ENCODE results near the gene AXDND1. TPM values are rescaled to one million over a fixed set of nuclear protein-coding genes. Genes with fewer than 3 reads are reported as not detected.

The AXDND1 gene
- polyA plus RNA-seq, 3 donors, result 0.09 TPM; not detected in 2

DNA sequence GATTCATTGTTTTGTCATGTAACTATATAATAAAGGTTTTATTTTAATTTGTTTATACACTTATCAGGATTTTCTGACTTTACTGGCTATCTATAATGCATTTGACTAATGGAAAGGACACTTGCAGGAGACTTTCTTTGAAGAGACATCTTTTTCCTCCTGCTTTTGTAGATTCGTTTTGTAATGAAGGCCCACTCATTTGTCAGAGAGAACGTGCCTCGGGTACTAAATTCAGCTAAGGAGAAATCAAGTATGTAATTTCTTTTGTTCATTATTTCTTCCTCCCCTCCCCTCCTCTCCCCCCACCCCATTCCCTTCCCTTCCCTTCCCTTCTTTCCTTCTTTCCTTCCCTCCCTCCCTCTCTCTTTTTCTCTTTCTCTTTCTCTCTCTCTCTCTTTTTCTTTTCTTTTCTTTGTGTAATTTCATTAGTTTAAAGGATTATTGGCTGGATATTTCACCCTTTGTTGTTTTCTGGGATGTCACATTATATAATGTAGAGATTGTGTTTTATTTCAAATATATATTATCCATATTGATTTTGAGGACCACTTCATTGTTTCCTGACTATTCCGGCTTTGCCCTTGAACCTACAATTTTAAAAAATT, 23.7 kb upstream of the AXDND1 start:
- Mint-ChIP-seq H3K9me3 (peaks cover 0 to 3% (median 0%) of the 10 kb centered on the region in 7 donors), H3K36me3 (peaks cover 57 to 75% of the 10 kb centered on the region in 2 donors), H3K4me3 (no peak overlapping the region), H3K4me1 (peaks cover 18% of the 10 kb centered on the region), H3K27ac (peak overlapping the region in 5 of 7 donors; percentile 59 to 83 (median 74)), H3K27me3 (ENCODE audit: low read depth in 3 of 3) (peaks cover 0 to 1% (median 0%) of the 10 kb centered on the region in 3 donors)
- Histone ChIP-seq H3K36me3 (replicated peaks in 1 of 2; ENCODE audit: control insufficient read depth in 1 of 2, insufficient read depth in 2 of 2, low read length in 2 of 2) (peaks cover 63 to 77% of the 10 kb centered on the region in 2 donors), H3K4me3 (replicated peaks in 1 of 3; ENCODE audit: low read depth in 2 of 3, low read length in 3 of 3) (no peak overlapping the region), H3K4me1 (ENCODE audit: control insufficient read depth in 1 of 2, insufficient read depth in 2 of 2, low read length in 2 of 2) (peaks cover 11% of the 10 kb centered on the region in 2 donors), H4K20me1 (ENCODE audit: insufficient read depth, low read length) (no peaks in the 10 kb centered on the region), H3K9me3 (replicated peaks in 1 of 2; ENCODE audit: control insufficient read depth in 1 of 2, insufficient read depth in 1 of 2, low read length in 2 of 2) (no peaks in the 10 kb centered on the region), H3K9ac (ENCODE audit: insufficient read depth, low read length, poor library complexity, severe bottlenecking) (no peak overlapping the region), H3K4me2 (replicated peaks; ENCODE audit: extremely low read depth, low read length, poor library complexity, severe bottlenecking) (no peak overlapping the region), H3K79me2 (ENCODE audit: insufficient read depth, low read length) (peaks cover 23% of the 10 kb centered on the region), H3K27ac (ENCODE audit: low read depth in 1 of 2, low read length in 2 of 2) (peak overlapping the region in 1 of 2 donors; percentile 36), H2AFZ (ENCODE audit: insufficient read depth, low read depth, low read length, poor library complexity, severe bottlenecking) (no peak overlapping the region), H3K27me3 (ENCODE audit: control insufficient read depth in 2 of 2, insufficient read depth in 2 of 2, low read length in 2 of 2) (no peaks in the 10 kb centered on the region)
- intact Hi-C loops (cut with micrococcal nuclease), result no loop called here
- WGBS (ENCODE audit: insufficient coverage), result 100% methylated on average over 2 of the region's 4 CpGs
- TF ChIP-seq, protein P1, sequence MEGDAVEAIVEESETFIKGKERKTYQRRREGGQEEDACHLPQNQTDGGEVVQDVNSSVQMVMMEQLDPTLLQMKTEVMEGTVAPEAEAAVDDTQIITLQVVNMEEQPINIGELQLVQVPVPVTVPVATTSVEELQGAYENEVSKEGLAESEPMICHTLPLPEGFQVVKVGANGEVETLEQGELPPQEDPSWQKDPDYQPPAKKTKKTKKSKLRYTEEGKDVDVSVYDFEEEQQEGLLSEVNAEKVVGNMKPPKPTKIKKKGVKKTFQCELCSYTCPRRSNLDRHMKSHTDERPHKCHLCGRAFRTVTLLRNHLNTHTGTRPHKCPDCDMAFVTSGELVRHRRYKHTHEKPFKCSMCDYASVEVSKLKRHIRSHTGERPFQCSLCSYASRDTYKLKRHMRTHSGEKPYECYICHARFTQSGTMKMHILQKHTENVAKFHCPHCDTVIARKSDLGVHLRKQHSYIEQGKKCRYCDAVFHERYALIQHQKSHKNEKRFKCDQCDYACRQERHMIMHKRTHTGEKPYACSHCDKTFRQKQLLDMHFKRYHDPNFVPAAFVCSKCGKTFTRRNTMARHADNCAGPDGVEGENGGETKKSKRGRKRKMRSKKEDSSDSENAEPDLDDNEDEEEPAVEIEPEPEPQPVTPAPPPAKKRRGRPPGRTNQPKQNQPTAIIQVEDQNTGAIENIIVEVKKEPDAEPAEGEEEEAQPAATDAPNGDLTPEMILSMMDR (IDR thresholded peaks at IDR 0.05), result no peak
- no peak for DNase-seq

DNA sequence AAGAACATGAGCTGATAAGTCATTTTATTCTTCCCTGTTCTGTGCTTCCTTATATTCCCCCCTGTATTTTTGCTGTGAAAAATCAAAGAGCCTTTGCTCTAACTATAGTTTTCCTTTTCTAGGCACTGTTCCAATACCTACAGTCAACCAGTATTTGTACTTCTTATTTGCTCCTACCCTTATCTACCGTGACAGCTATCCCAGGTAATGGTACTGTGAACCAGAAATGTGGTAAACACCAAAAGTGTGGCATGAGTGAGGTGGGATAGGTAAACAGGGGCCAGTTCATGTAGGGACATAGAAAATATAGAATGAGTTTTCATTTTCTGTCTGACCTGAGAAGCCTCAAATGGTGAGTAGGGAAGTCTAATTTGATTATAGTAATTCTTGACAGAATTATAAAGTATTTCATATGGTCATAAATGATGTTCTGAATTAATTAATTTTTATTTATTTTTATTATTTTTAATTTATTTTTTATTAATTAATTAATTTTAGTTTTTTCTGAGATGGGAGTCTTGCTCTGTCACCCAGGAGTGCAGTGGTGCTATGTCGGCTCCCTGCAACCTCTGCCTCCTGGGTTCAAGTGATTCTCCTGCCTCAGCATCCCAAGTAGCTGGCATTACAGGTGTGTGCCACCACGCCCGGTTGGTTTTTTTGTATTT, 22.9 kb upstream of the AXDND1 start:
- TF ChIP-seq, protein P1 (IDR thresholded peaks at IDR 0.05), result no peak
- H3K9me3 ChIP-seq (replicated peaks in 1 of 2; ENCODE audit: control insufficient read depth in 1 of 2, insufficient read depth in 1 of 2, low read length in 2 of 2), result no peaks in the 10 kb centered on the region
- peak overlapping the region in 1 of 2 donors; percentile 36 for H3K27ac ChIP-seq (ENCODE audit: low read depth in 1 of 2, low read length in 2 of 2)
- WGBS (ENCODE audit: insufficient coverage), result 100% methylated on average over 1 of the region's 4 CpGs
- no peak overlapping the region for H3K9ac ChIP-seq (ENCODE audit: insufficient read depth, low read length, poor library complexity, severe bottlenecking)
- Mint-ChIP-seq H3K27ac (peak overlapping the region in 1 of 7 donors; percentile 55), H3K27me3 (ENCODE audit: low read depth in 3 of 3) (peaks cover 0 to 2% (median 0%) of the 10 kb centered on the region in 3 donors), H3K4me1 (peaks cover 23% of the 10 kb centered on the region), H3K9me3 (peaks cover 0 to 3% (median 0%) of the 10 kb centered on the region in 7 donors), H3K4me3 (no peak overlapping the region), H3K36me3 (peaks cover 57 to 75% of the 10 kb centered on the region in 2 donors)
- intact Hi-C loops (cut with micrococcal nuclease), result no loop called here
- H3K4me1 ChIP-seq (ENCODE audit: control insufficient read depth in 1 of 2, insufficient read depth in 2 of 2, low read length in 2 of 2), result peaks cover 11% of the 10 kb centered on the region in 2 donors
- no peak overlapping the region for H3K4me3 ChIP-seq (replicated peaks in 1 of 3; ENCODE audit: low read depth in 2 of 3, low read length in 3 of 3)
- peaks cover 60 to 77% of the 10 kb centered on the region in 2 donors for H3K36me3 ChIP-seq (replicated peaks in 1 of 2; ENCODE audit: control insufficient read depth in 1 of 2, insufficient read depth in 2 of 2, low read length in 2 of 2)
- peaks cover 23% of the 10 kb centered on the region for H3K79me2 ChIP-seq (ENCODE audit: insufficient read depth, low read length)
- H2AFZ ChIP-seq (ENCODE audit: insufficient read depth, low read depth, low read length, poor library complexity, severe bottlenecking), result no peak overlapping the region
- H3K4me2 ChIP-seq (replicated peaks; ENCODE audit: extremely low read depth, low read length, poor library complexity, severe bottlenecking), result no peak overlapping the region
- no peaks in the 10 kb centered on the region for H3K27me3 ChIP-seq (ENCODE audit: control insufficient read depth in 2 of 2, insufficient read depth in 2 of 2, low read length in 2 of 2)
- no peaks in the 10 kb centered on the region for H4K20me1 ChIP-seq (ENCODE audit: insufficient read depth, low read length)
- no peak for DNase-seq

Measured in CD14-positive monocyte (primary cell).